ENCODE results near the gene ATXN7L1.

DNA sequence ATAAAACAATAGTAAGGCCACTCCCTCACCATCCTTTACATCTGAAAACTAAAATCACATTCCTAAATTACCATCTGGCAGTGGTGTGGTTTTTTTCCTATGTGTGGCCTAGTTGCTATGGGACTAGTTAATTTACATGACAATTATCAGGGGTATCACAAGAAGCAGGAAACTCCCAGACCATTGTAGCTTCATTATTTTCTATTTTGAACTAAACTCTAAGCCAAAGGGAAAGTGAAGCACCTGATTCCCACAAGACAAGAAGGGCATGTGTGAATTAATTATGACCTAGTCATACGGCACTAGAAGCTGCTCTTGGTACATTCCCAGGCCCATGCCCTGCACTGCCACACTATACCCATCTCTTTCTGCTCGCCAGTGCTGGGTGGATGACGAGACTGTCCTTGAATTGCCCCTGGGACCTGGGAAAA, 103.4 kb downstream of the ATXN7L1 start:
- TF ChIP-seq NFRKB (IDR thresholded peaks at IDR 0.05) = no peak
- TF ChIP-seq SP1 (IDR thresholded peaks at IDR 0.05) = no peak
- no peak for TF ChIP-seq TARDBP (IDR thresholded peaks at IDR 0.05)
- TF ChIP-seq CTBP1 (IDR thresholded peaks at IDR 0.05; ENCODE audit: borderline replicate concordance) = no peak
- no peak for TF ChIP-seq SUZ12 (IDR thresholded peaks at IDR 0.05)
- TF ChIP-seq BHLHE40 (IDR thresholded peaks at IDR 0.05; ENCODE audit: borderline replicate concordance) = no peak
- TF ChIP-seq ARNT (IDR thresholded peaks at IDR 0.05) = no peak
- no peak for TF ChIP-seq ELF4 (IDR thresholded peaks at IDR 0.05)
- TF ChIP-seq FOXM1 (IDR thresholded peaks at IDR 0.05; ENCODE audit: borderline replicate concordance) = no peak
- no peak for TF ChIP-seq FOXK2 (IDR thresholded peaks at IDR 0.05)
- no peak for TF ChIP-seq FOXA1 (IDR thresholded peaks at IDR 0.05)
- TF ChIP-seq ZNF384 (IDR thresholded peaks at IDR 0.05) = no peak
- no peak for TF ChIP-seq HDGF (IDR thresholded peaks at IDR 0.05; ENCODE audit: borderline replicate concordance)

All from HEK293T (cell line).